ENCODE results near the gene MTMR12.
"Not testable (repeated sequence)": the region's sequence is repeated elsewhere in the genome, so short reads cannot be mapped to it uniquely, and the experiment has no call there.

The MTMR12 gene

GRCh38 chr5:32297181-32298058 lies 15.3 kb downstream of the MTMR12 start:
- no peak for DNase-seq (ENCODE audit: low read depth)

DNA sequence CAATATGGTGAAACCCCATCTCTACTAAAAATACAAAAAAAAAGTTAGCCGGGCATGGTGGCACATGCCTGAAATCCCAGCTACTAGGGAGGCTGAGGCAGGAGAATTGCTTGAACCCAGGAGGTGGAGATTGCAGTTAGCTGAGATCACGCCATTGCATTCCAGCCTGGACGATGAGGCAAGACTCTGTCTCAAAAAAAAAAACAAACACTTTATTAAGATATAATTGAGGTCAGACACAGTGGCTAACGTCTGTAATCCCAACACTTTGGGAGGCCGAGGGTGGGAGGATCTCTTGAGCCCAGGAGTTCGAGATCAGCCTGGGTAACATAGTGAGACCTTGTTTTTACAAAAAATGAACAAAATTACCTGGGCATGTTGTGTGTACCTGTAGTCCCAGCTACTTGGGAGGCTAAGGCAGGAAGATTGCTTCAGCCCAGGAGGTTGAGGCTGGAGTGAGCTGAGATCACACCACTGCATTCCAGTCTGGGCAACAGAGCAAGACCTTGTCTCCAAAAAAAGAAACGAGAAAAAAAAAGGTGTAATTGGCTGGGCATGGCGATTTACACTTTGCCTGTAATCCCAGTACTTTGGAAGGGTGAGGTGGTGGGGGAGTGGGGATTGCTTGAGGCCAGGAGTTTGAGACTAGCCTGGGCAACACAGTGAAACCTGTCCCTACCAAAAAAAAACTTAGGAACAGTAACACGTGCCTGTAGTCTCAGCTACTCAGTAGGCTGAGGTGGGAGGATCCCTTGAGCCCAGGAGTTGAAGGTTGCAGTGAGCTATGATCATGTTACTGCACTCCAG lies 16.6 kb downstream of the MTMR12 start:
- not testable (repeated sequence) for DNase-seq (ENCODE audit: low read depth)

DNA sequence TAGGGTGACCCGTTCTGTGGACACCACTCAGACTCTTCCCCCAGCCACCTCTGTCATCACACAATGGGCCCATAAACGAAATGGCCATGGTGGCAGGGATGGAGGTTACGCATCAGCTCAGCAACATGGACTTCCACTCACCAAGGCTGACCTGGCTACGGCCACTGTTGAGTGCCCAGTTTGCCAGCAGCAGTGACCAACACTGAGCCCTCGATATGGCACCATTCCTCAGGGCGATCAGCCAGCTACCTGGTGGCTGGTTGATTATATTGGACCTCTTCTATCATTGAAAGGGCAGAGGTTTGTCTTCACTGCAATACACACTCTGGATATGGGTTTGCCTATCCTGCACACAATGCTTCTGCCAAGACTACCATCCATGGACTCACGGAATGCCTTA lies 21.1 kb downstream of the MTMR12 start:
- no peak for DNase-seq (ENCODE audit: low read depth)

GRCh38 chr5:32290922-32291321 lies 21.8 kb downstream of the MTMR12 start:
- DNase-seq (ENCODE audit: low read depth): no peak

- not testable (repeated sequence) for DNase-seq (ENCODE audit: low read depth)
These were observed 22.2 kb downstream of the MTMR12 start for GRCh38 chr5:32290501-32290900.

- DNase-seq (ENCODE audit: low read depth): not testable (repeated sequence)
These were observed 22.8 kb downstream of the MTMR12 start for GRCh38 chr5:32289986-32290385.

DNA sequence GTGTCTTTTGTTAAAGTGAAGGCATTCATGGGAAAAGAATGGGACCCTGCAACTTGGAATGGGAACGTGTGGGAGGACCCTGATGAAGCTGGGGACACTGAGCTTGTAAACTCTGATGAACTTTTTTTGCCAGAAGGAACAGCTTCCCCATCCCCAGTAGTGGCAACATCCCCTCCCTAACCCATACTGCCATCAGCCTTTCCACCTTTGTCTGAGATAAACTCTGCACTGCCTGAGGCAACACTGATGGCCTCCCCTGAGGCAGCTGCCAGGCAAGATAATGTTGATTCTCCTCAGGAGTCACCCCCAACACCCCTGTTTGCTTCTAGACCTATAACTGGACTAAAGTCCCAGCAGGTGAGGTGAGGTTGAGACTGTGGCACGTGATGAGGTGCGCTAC lies 24.6 kb downstream of the MTMR12 start:
- DNase-seq (ENCODE audit: low read depth): not testable (repeated sequence)

GRCh38 chr5:32287525-32287924 lies 25.2 kb downstream of the MTMR12 start:
- DNase-seq (ENCODE audit: low read depth): not testable (repeated sequence)

- DNase-seq (ENCODE audit: low read depth): no peak
These were observed 27.1 kb downstream of the MTMR12 start for GRCh38 chr5:32285510-32286138.

- DNase-seq (ENCODE audit: low read depth): no peak
These were observed 29.0 kb downstream of the MTMR12 start for GRCh38 chr5:32283539-32284377.

- no peak for DNase-seq (ENCODE audit: low read depth)
These were observed 29.7 kb downstream of the MTMR12 start for GRCh38 chr5:32283061-32283460.

DNA sequence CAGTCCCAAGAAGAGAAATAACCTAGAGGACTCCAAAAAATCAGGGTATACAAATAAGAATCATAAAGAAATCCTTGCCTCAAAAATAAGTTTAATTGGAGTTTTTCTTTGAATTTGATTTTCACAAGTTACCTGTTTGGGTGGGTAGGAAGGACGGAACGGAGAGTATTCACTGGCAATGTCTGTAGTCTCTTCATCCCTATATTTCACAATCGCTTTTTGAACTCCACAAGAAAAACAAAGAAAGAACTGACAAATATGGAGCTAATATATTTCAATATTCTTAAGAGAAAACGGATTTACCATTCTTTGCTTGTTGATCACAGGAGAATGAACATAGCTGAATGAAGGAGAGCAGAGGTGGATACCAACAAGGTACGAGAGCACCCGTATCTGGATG lies 30.1 kb downstream of the MTMR12 start:
- DNase-seq (ENCODE audit: low read depth): no peak

DNA sequence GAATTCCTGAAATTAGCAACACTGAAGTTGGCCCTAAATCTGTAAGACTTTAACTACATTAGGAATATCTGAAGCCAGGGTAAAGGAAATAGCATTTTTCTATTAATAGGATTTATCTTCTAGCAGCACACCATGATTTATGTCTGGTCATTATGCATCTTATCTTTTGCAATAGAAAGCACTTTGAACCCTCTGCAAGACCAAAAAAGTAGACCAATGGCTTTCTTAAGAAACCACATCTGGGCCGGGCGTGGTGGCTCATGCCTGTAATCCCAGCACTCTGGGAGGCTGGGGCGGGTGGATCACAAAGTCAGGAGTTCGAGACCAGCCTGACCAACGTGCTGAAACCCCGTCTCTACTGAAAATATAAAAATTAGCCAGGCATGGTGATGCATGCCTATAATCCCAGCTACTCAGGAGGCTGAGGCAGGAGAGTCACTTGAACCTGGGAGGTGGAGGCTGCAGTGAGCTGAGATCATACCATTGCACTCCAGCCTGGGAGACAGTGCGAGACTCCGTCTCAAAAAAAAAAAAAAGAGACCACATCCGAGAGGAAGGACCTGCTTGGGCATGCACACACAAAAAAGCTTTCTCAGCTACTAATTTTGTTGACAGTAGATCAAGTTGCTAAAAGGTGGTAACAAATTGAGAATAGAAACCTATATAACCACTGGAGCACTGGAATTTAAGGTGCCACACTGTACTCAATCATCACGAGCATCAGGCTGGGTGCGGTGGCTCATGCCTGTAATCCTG lies 31.2 kb downstream of the MTMR12 start:
- DNase-seq (ENCODE audit: low read depth): not testable (repeated sequence)

DNA sequence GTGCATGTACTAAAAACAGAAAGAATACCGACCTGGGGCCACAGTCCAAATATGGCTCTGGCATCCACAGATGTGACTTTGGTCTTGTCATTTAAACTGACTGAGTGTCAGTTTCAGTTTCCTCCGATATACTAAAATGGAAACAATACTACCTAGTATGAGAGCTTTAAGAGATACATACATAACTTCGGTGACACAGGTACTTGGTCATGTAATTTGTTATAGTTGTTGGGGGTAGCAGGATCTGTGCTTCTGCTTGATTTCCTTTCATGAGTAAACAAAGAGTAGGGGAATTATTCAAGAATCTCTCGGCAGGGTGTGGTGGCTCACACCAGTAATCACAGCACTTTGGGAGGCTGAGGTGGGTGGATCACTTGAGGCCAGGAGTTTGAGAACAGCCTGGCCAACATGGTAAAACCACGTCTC lies 32.1 kb downstream of the MTMR12 start:
- DNase-seq (ENCODE audit: low read depth): no peak

DNA sequence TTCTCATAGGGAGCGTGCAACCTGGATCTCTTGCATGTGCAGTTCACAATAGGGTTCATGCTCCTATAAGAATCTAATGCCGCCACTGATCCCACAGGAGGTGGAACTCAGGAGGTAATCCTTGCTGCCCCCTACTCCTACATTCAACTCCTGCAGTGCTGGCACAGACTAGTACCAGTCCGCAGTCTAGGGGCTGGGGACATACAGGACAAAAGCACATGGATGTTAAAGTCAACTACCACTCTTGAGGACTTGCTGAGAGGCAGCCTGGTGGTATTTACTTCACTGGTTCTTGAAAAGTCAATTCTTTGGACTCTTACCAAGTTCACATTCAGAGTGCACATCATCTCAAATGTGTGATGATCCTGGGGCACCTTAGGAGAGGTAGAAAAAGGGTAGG lies 33.0 kb downstream of the MTMR12 start:
- DNase-seq (ENCODE audit: low read depth): no peak

DNA sequence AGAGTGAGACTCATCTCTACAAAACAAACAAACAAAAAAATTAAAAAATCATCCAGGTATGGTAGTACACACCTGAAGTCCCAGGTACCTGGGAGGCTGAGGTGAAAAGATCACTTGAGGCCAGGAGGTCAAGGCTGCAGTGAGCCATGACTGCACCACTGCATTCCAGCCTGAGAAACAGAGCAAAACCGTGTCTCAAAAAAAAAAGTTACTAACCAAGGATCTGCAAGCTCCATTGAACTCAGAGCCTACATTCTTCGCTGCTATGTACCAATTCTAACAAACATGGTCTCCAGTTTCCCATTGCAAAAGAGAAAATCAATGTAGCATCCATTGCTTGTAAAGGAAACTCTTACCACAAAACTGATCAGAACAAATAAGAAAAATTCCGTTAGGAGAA lies 33.5 kb downstream of the MTMR12 start:
- no peak for DNase-seq (ENCODE audit: low read depth)

- DNase-seq (ENCODE audit: low read depth): no peak
These were observed 34.3 kb downstream of the MTMR12 start for GRCh38 chr5:32278406-32278805.

DNA sequence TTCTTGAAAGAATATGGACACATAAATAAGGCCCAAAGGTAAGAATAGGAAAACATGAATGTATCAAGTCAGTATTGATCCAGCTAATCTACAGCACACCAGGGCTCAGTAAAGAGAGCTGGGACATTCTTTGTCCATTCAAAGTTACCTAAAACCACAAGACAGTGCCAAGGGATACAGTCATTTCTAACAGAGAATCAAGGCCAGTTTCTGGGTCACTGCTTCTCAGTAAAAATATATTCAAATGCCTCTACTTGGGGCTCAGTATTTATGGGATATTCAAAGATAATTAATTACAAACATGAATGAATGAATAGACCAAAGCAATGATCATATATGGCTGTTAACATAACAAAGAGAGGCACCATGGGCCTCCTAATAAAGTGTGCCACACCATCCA lies 34.9 kb downstream of the MTMR12 start:
- no peak for DNase-seq (ENCODE audit: low read depth)

GRCh38 chr5:32276173-32276853 lies 36.4 kb downstream of the MTMR12 start:
- no peak for DNase-seq (ENCODE audit: low read depth)

GRCh38 chr5:32275396-32275741 lies 37.4 kb downstream of the MTMR12 start:
- no peak for DNase-seq (ENCODE audit: low read depth)

All from activated T-cell treated with anti-CD3 and anti-CD28 coated beads for 1 hour (primary cell).